B cell (primary cell): ENCODE data around the gene GRID1. TPM values are rescaled to one million over a fixed set of nuclear protein-coding genes. Genes with fewer than 3 reads are reported as not detected.

Experiments used
- ATAC-seq: fragments of 200-7000 bp; cut with Tn5 transposase; one replicate; pipeline ENCODE4 v1.10.0; 2021; ENCODE audit warnings: low read depth, mild to moderate bottlenecking, moderate number of reproducible peaks, moderate library complexity
- CTCF ChIA-PET: fragments of 350-600 bp; sonication (Branson Sonifier 250); formaldehyde crosslinking; loops from one replicate; lab custom pipeline; 2021; ENCODE audit warnings: antibody characterized with exemption, inconsistent platforms; lab: Charles Lee
- POLR2A ChIA-PET: fragments of 350-600 bp; sonication (Branson Sonifier 250); formaldehyde crosslinking; loops from one replicate; lab custom pipeline; 2021; ENCODE audit warnings: antibody characterized with exemption; lab: Charles Lee
- DNase-seq: peaks from one replicate; pipeline ENCODE4 v3.0.0; 2013
- H2AFZ ChIP-seq: 2 replicates; pipeline ENCODE4 v1.6.1; 2012; ENCODE audit warnings: mild to moderate bottlenecking, low read depth, low read length; ENCODE audit not compliant: insufficient read depth, poor library complexity, severe bottlenecking
- H3K27ac ChIP-seq, 2 donors: 1 replicate in 1 of 2; 2 replicates in 1 of 2; pipeline ENCODE4 v1.5.1; 2012 to 2013; ENCODE audit warnings: low read length in 2 of 2, mild to moderate bottlenecking in 2 of 2, moderate library complexity in 1 of 2
- H3K27me3 ChIP-seq, 4 experiments: fragments of 200-600 bp in 1 of 4; sonication (generic) in 1 of 4; replicated peaks in 1 of 4; 1 replicate in 2 of 4; 2 replicates in 2 of 4; pipeline versions ENCODE4 v1.6.1 to v1.7.0; 2013 to 2016; ENCODE audit warnings: low read length in 3 of 4, mild to moderate bottlenecking in 2 of 4, mixed read lengths in 1 of 4, moderate library complexity in 1 of 4; ENCODE audit not compliant: insufficient read depth in 4 of 4, control insufficient read depth in 3 of 4; ENCODE audit errors: control extremely low read depth in 1 of 4
- H3K36me3 ChIP-seq, 2 experiments: replicated peaks in 1 of 2; 1 replicate in 1 of 2; 2 replicates in 1 of 2; pipeline versions ENCODE4 v1.6.1 to v1.7.1; 2013; ENCODE audit warnings: low read length in 1 of 2; ENCODE audit not compliant: insufficient read depth in 2 of 2, control insufficient read depth in 1 of 2; ENCODE audit errors: control extremely low read depth in 1 of 2, extremely low read depth in 1 of 2
- H3K4me1 ChIP-seq, 2 donors: fragments of 200-600 bp in 1 of 2; sonication (generic) in 1 of 2; 1 replicate in 1 of 2; 2 replicates in 1 of 2; pipeline versions ENCODE4 v1.5.1 to v1.6.1; 2013 to 2017; ENCODE audit warnings: low read length in 2 of 2; ENCODE audit not compliant: control insufficient read depth in 2 of 2, insufficient read depth in 2 of 2
- H3K4me2 ChIP-seq: replicated peaks from 2 replicates; pipeline ENCODE3; 2012; ENCODE audit warnings: mild to moderate bottlenecking, low read depth, low read length; ENCODE audit not compliant: poor library complexity, severe bottlenecking
- H3K4me3 ChIP-seq, 5 experiments: fragments of 200-600 bp in 1 of 5; sonication (generic) in 1 of 5; 1 replicate in 3 of 5; 2 replicates in 2 of 5; pipeline versions ENCODE4 v1.5.1 to v1.7.0; 2011 to 2016; ENCODE audit warnings: low read length in 4 of 5, mild to moderate bottlenecking in 4 of 5, low read depth in 2 of 5, control low read depth in 1 of 5, moderate library complexity in 1 of 5; ENCODE audit not compliant: insufficient read depth in 1 of 5; ENCODE audit errors: control extremely low read depth in 1 of 5, extremely low read depth in 1 of 5
- H3K79me2 ChIP-seq: fragments of 200-600 bp; sonication (generic); one replicate; pipeline ENCODE4 v1.6.0; 2016; ENCODE audit warnings: low read length; ENCODE audit not compliant: control insufficient read depth, insufficient read depth
- H3K9ac ChIP-seq: fragments of 200-600 bp; sonication (generic); 2 replicates; pipeline ENCODE4 v1.6.1; 2017; ENCODE audit warnings: mild to moderate bottlenecking, low read length, moderate library complexity
- H3K9me3 ChIP-seq, 3 donors: one replicate each; pipeline versions ENCODE4 v1.6.1 to v1.7.1; 2013; ENCODE audit warnings: low read length in 2 of 3; ENCODE audit not compliant: control insufficient read depth in 2 of 3, insufficient read depth in 1 of 3; ENCODE audit errors: control extremely low read depth in 1 of 3
- H4K20me1 ChIP-seq: 2 replicates; pipeline ENCODE4 v1.6.0; 2012; ENCODE audit warnings: mild to moderate bottlenecking, low read length; ENCODE audit not compliant: insufficient read depth, control insufficient read depth, poor library complexity, severe bottlenecking
- H3K27ac Mint-ChIP-seq: one replicate; pipeline ENCODE4 v1.8.0; 2021; ENCODE audit warnings: mixed read lengths
- H3K27me3 Mint-ChIP-seq: one replicate; pipeline ENCODE4 v1.8.0; 2021; ENCODE audit warnings: mixed read lengths
- H3K4me1 Mint-ChIP-seq: one replicate; pipeline ENCODE4 v1.8.0; 2021; ENCODE audit warnings: mixed read lengths
- H3K4me3 Mint-ChIP-seq: one replicate; pipeline ENCODE4 v1.8.0; 2021; ENCODE audit warnings: mixed read lengths
- H3K9me3 Mint-ChIP-seq: one replicate; pipeline ENCODE4 v1.8.0; 2022; ENCODE audit warnings: mixed read lengths; ENCODE audit not compliant: insufficient read depth
- EZH2 ChIP-seq: IDR thresholded peaks from 2 replicates; pipeline ENCODE4 v1.6.1; 2012; ENCODE audit warnings: borderline replicate concordance, low read depth, mild to moderate bottlenecking, moderate library complexity, low read length; ENCODE audit not compliant: insufficient read depth, poor library complexity, severe bottlenecking
- WGBS: methylation state at CpG from one replicate; pipeline ENCODE4 v1.1.5; 2013; ENCODE audit warnings: missing lambda C conversion rate; ENCODE audit not compliant: insufficient coverage; 5-methylcytosine and 5-hydroxymethylcytosine counted together
- intact Hi-C: fragments of 100-400 bp; cut with micrococcal nuclease; formaldehyde crosslinking; loops from one replicate; pipeline ENCODE4 v1.10.0; 2022
- polyA plus RNA-seq: library from polyadenylated mRNA; depleted of rRNA; stranded (reverse); fragments of >200 nt; gene quantifications from 2 replicates; pipeline ENCODE4 v1.2.3, GENCODE V29; 2012
- total RNA-seq, 2 donors: library from RNA; stranded (reverse); fragments of 120-200 nt in 1 of 2; gene quantifications; 1 replicate in 1 of 2; 2 replicates in 1 of 2; pipeline versions ENCODE4 v1.2.3 to v1.2.4, GENCODE V29; 2013 to 2022
- TF ChIP-seq, protein P1 (sequence below): fragments of 200-600 bp; IDR thresholded peaks from one replicate; pipeline ENCODE4 v1.8.0; 2022; ENCODE audit warnings: antibody characterized with exemption, mild to moderate bottlenecking

The GRID1 gene
- total and polyA plus RNA-seq, 2 donors (not counting 1 experiment from before 2014, with no cell fraction given) = not detected

GRCh38 chr10:86251426-86251825 is 115.2 kb downstream of the GRID1 start:
- H3K27ac ChIP-seq = no peak overlapping the region
- no peaks in the 10 kb centered on the region for H3K4me1 ChIP-seq
- H3K79me2 ChIP-seq = no peaks in the 10 kb centered on the region
- Mint-ChIP-seq H3K4me3 (no peak overlapping the region), H3K4me1 (no peaks in the 10 kb centered on the region), H3K27me3 (peaks cover 15% of the 10 kb centered on the region), H3K9me3 (peaks cover 6% of the 10 kb centered on the region), H3K27ac (no peak overlapping the region)
- no peak overlapping the region for H2AFZ ChIP-seq
- no peaks in the 10 kb centered on the region for H3K36me3 ChIP-seq
- DNase-seq (no peak), ATAC-seq (no peak)
- no peak overlapping the region for H3K9ac ChIP-seq
- no peaks in the 10 kb centered on the region for H4K20me1 ChIP-seq
- TF ChIP-seq, protein P1, sequence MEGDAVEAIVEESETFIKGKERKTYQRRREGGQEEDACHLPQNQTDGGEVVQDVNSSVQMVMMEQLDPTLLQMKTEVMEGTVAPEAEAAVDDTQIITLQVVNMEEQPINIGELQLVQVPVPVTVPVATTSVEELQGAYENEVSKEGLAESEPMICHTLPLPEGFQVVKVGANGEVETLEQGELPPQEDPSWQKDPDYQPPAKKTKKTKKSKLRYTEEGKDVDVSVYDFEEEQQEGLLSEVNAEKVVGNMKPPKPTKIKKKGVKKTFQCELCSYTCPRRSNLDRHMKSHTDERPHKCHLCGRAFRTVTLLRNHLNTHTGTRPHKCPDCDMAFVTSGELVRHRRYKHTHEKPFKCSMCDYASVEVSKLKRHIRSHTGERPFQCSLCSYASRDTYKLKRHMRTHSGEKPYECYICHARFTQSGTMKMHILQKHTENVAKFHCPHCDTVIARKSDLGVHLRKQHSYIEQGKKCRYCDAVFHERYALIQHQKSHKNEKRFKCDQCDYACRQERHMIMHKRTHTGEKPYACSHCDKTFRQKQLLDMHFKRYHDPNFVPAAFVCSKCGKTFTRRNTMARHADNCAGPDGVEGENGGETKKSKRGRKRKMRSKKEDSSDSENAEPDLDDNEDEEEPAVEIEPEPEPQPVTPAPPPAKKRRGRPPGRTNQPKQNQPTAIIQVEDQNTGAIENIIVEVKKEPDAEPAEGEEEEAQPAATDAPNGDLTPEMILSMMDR = no peak
- TF ChIP-seq EZH2 = no peak
- intact Hi-C loops = no loop called here
- 100% methylated on average over 2 of the region's 2 CpGs for WGBS
- ChIA-PET POLR2A (no interaction called here), CTCF (no interaction called here)
- no peak overlapping the region for H3K4me3 ChIP-seq
- H3K9me3 ChIP-seq = peaks cover 0 to 42% (median 5%) of the 10 kb centered on the region in 3 donors
- no peak overlapping the region for H3K4me2 ChIP-seq
- no peaks in the 10 kb centered on the region for H3K27me3 ChIP-seq

DNA sequence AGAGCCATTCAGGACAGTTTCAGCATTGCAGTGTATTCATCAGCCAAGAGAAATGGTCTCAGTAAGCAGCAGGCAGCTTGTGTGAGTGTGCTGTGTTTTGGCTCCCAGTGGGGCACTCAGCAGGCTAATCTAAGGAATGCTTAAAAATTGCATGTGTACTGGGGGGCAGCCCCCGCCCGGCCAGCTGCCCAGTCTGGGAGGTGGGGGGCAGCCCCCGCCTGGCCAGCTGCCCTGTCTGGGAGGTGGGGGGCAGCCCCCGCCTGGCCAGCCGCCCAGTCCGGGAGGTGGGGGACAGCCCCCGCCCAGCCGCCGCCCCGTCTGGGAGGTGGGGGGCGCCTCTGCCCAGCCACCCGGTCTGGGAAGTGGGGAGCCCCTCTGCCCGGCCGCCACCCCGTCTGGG is 116.2 kb downstream of the GRID1 start:
- H3K4me2 ChIP-seq = no peak overlapping the region
- H3K9me3 ChIP-seq = peaks cover 0 to 38% (median 5%) of the 10 kb centered on the region in 3 donors
- Mint-ChIP-seq H3K27ac (no peak overlapping the region), H3K27me3 (peaks cover 9% of the 10 kb centered on the region), H3K4me3 (no peak overlapping the region), H3K9me3 (peaks cover 6% of the 10 kb centered on the region), H3K4me1 (no peaks in the 10 kb centered on the region)
- DNase-seq (no peak), ATAC-seq (no peak)
- ChIA-PET POLR2A (no interaction called here), CTCF (no interaction called here)
- H3K79me2 ChIP-seq = no peaks in the 10 kb centered on the region
- H3K4me1 ChIP-seq = no peaks in the 10 kb centered on the region
- TF ChIP-seq, protein P1 = no peak
- TF ChIP-seq EZH2 = no peak
- no peak overlapping the region for H3K9ac ChIP-seq
- no peak overlapping the region for H3K4me3 ChIP-seq
- no peaks in the 10 kb centered on the region for H4K20me1 ChIP-seq
- intact Hi-C loops = no loop called here
- 93% methylated on average over 13 of the region's 15 CpGs for WGBS
- no peak overlapping the region for H2AFZ ChIP-seq
- H3K27me3 ChIP-seq = no peaks in the 10 kb centered on the region
- H3K36me3 ChIP-seq = no peaks in the 10 kb centered on the region
- H3K27ac ChIP-seq = no peak overlapping the region
